Osteoblast (primary cell): ENCODE measurements around the gene MARCHF11. TPM values are rescaled to one million over a fixed set of nuclear protein-coding genes. Genes with fewer than 3 reads are reported as not detected.

Source experiments
- DNase-seq: peaks from one replicate; pipeline ENCODE4 v3.0.0; 2011; ENCODE audit warnings: low spot score, mixed read lengths; ENCODE audit not compliant: insufficient read length; ENCODE audit errors: missing footprints
- H2AFZ ChIP-seq: 2 replicates; pipeline ENCODE4 v1.6.0; 2011; ENCODE audit warnings: mild to moderate bottlenecking, low read length
- H3K27ac ChIP-seq: 2 replicates; pipeline ENCODE4 v1.5.1; 2011; ENCODE audit warnings: mild to moderate bottlenecking, low read depth, low read length, moderate library complexity
- H3K27me3 ChIP-seq: 2 replicates; pipeline ENCODE4 v1.6.0; 2012; ENCODE audit warnings: mild to moderate bottlenecking, control low read depth, inconsistent platforms, low read length, moderate library complexity; ENCODE audit not compliant: insufficient read depth
- H3K36me3 ChIP-seq: 2 replicates; pipeline ENCODE4 v1.5.1; 2011; ENCODE audit warnings: mild to moderate bottlenecking, low read length, control low read depth, moderate library complexity; ENCODE audit not compliant: insufficient read depth
- H3K4me1 ChIP-seq: 2 replicates; pipeline ENCODE4 v1.5.1; 2011; ENCODE audit warnings: mild to moderate bottlenecking, low read length, control low read depth, moderate library complexity; ENCODE audit not compliant: insufficient read depth
- H3K4me2 ChIP-seq: 2 replicates; pipeline ENCODE4 v1.6.0; 2011; ENCODE audit warnings: mild to moderate bottlenecking, low read length; ENCODE audit not compliant: insufficient read depth
- H3K4me3 ChIP-seq: fragments of 200-600 bp; sonication (generic); 3 replicates; pipeline ENCODE4 v1.5.1; 2012; ENCODE audit warnings: mild to moderate bottlenecking, low read length, inconsistent platforms; ENCODE audit not compliant: insufficient read depth
- H3K79me2 ChIP-seq: 2 replicates; pipeline ENCODE4 v1.6.0; 2012; ENCODE audit warnings: mild to moderate bottlenecking, low read length, control low read depth, inconsistent platforms; ENCODE audit not compliant: insufficient read depth
- H3K9me3 ChIP-seq: 2 replicates; pipeline ENCODE4 v1.5.1; 2011; ENCODE audit warnings: low read depth, low read length, control low read depth
- H4K20me1 ChIP-seq: 2 replicates; pipeline ENCODE4 v1.6.0; 2012; ENCODE audit warnings: mild to moderate bottlenecking, low read length, control low read depth; ENCODE audit not compliant: insufficient read depth
- total RNA-seq: library from RNA; depleted of rRNA; stranded (reverse); fragments of >200 nt; gene quantifications from 2 replicates; pipeline ENCODE4 v1.2.3, GENCODE V29; 2012
- TF ChIP-seq, protein P1 (sequence below): IDR thresholded peaks from 2 replicates; pipeline ENCODE4 v1.5.1; 2011; ENCODE audit warnings: mild to moderate bottlenecking, low read depth, low read length, moderate library complexity; ENCODE audit errors: extremely low read depth

The MARCHF11 gene
- total RNA-seq, 1 donor, result not detected

DNA sequence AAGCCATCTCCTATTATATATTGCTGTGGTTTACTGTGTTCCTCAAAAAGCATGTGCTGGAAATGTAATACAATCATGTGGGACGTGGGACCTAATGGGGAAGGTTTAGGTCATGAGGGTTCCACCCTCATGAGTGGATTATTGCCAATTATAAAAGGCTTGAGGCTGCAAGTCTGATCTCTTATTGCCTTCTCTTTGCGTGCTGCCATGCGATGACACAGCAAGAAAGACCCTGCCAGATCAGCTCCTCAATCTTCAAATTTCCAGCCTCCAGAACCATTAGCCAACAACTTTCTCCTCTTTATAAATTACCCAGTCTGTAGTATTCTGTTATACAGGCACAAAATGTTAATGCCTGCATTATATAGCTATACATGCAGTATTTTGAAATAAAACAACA lies 45.4 kb downstream of the MARCHF11 start:
- no peak overlapping the region for H2AFZ ChIP-seq
- TF ChIP-seq, protein P1, sequence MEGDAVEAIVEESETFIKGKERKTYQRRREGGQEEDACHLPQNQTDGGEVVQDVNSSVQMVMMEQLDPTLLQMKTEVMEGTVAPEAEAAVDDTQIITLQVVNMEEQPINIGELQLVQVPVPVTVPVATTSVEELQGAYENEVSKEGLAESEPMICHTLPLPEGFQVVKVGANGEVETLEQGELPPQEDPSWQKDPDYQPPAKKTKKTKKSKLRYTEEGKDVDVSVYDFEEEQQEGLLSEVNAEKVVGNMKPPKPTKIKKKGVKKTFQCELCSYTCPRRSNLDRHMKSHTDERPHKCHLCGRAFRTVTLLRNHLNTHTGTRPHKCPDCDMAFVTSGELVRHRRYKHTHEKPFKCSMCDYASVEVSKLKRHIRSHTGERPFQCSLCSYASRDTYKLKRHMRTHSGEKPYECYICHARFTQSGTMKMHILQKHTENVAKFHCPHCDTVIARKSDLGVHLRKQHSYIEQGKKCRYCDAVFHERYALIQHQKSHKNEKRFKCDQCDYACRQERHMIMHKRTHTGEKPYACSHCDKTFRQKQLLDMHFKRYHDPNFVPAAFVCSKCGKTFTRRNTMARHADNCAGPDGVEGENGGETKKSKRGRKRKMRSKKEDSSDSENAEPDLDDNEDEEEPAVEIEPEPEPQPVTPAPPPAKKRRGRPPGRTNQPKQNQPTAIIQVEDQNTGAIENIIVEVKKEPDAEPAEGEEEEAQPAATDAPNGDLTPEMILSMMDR, result no peak
- H3K27ac ChIP-seq, result no peak overlapping the region

DNA sequence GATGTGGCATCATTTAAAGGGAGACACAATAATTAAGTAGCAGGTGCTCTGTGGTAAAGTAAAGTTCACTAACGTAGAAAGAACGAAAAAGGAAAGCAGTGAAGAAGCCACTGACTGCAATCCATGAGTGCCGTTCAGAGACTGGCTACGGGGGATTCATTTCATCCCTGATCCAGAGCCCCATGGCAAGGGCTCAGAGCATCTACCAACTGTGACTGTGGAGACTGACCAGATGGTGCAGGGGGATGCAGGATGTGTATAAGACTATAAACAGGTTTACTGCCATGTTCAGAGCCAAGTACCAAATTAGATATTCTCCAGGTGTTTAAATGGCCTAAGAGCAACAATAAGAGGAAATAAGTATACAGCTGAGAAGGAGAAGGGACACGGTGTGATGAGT lies 47.7 kb downstream of the MARCHF11 start:
- DNase-seq, result no peak
- H3K27ac ChIP-seq, result no peak overlapping the region
- no peaks in the 10 kb centered on the region for H3K27me3 ChIP-seq
- TF ChIP-seq, protein P1, result no peak
- no peak overlapping the region for H2AFZ ChIP-seq
- H3K9me3 ChIP-seq, result no peaks in the 10 kb centered on the region
- no peaks in the 10 kb centered on the region for H4K20me1 ChIP-seq
- no peak overlapping the region for H3K4me2 ChIP-seq
- H3K4me1 ChIP-seq, result no peaks in the 10 kb centered on the region
- H3K4me3 ChIP-seq, result no peak overlapping the region
- H3K79me2 ChIP-seq, result no peaks in the 10 kb centered on the region
- no peaks in the 10 kb centered on the region for H3K36me3 ChIP-seq

More for the DNA sequence above, 45.4 kb downstream of the MARCHF11 start:
- Histone ChIP-seq H3K27me3 (no peaks in the 10 kb centered on the region), H4K20me1 (no peaks in the 10 kb centered on the region), H3K36me3 (no peaks in the 10 kb centered on the region), H3K4me2 (no peak overlapping the region), H3K79me2 (no peaks in the 10 kb centered on the region), H3K4me3 (no peak overlapping the region), H3K4me1 (no peaks in the 10 kb centered on the region), H3K9me3 (no peaks in the 10 kb centered on the region)
- no peak for DNase-seq

DNA sequence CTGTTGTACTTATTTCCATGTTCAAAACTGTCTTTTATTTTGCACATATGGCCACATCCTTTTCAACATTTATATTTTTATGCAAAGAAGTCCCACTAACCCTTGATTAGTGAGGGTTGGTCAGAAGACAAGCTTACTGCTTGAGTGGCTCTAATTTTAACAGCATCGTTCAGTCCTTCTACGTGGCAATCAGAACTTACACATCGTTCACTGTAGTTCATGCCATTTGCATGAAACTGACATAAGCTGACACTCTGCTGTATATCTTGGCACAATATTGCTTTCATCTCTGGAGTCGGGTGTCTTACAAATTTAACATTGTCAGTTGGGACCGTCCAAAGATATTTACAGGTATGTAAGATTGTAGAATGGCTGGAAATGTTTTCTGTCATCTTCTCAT lies 50.6 kb downstream of the MARCHF11 start:
- Histone ChIP-seq H2AFZ (no peak overlapping the region), H3K27me3 (no peaks in the 10 kb centered on the region), H3K4me1 (no peaks in the 10 kb centered on the region), H3K36me3 (no peaks in the 10 kb centered on the region), H4K20me1 (no peaks in the 10 kb centered on the region), H3K9me3 (no peaks in the 10 kb centered on the region), H3K4me3 (no peak overlapping the region), H3K4me2 (no peak overlapping the region), H3K79me2 (no peaks in the 10 kb centered on the region), H3K27ac (no peak overlapping the region)
- TF ChIP-seq, protein P1, result no peak
- DNase-seq, result no peak

DNA sequence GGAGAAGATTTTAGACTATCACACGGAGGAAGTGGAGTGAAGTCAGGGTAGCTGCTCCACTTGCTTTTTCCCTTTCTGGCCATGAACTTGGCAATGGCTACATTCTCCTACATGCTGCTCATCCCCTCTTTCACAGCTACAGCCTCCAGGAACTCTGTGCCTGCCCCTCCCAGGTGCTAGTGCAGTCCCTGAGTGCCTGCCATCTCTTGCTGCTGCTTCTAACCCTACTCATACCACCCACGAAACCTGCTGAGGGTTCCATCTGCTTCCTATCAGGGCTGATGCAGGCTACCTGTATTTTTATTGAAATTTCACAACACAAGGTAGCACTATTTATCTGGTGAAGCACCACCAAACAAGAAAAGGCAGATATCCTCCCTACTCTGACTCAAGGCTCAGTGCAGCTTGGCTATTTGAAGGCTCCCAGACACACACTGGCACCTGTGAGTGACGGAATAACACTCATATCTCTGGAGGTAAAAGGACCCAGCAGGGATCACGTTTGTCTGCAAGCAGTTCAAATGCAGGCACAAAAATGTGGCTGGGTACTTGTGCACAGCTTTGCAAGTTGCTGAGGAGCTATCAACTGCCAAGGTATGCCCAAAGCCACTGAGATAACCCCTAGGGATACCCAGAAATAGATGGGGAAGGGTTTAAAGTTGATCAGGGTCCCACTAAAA lies 51.6 kb downstream of the MARCHF11 start:
- no peak for DNase-seq
- no peak overlapping the region for H3K27ac ChIP-seq
- TF ChIP-seq, protein P1, result no peak
- H3K4me1 ChIP-seq, result no peaks in the 10 kb centered on the region
- H3K27me3 ChIP-seq, result no peaks in the 10 kb centered on the region
- no peaks in the 10 kb centered on the region for H3K9me3 ChIP-seq
- no peaks in the 10 kb centered on the region for H3K36me3 ChIP-seq
- no peak overlapping the region for H3K4me2 ChIP-seq
- H2AFZ ChIP-seq, result no peak overlapping the region
- no peak overlapping the region for H3K4me3 ChIP-seq
- H3K79me2 ChIP-seq, result no peaks in the 10 kb centered on the region
- no peaks in the 10 kb centered on the region for H4K20me1 ChIP-seq
